GM12878 (cell line): Measurements from ENCODE around the gene CCDC85A. TPM values are rescaled to one million over a fixed set of nuclear protein-coding genes. Genes with fewer than 3 reads are reported as not detected.

Source experiments
- ATAC-seq: fragments of 200-7000 bp; cut with Tn5 transposase; 3 replicates; pipeline ENCODE4 v1.9.1; 2020; ENCODE audit warnings: mild to moderate bottlenecking, moderate library complexity
- BruUV-seq: library from RNA; stranded (reverse); fragments of 400-500 nt; replicated peaks from 2 replicates; lab custom pipeline; 2021; lab: Mats Ljungman, UMichigan
- CTCF ChIA-PET: fragments of 300-600 bp; sonication (Branson Sonifier 250); formaldehyde crosslinking; extraction: SDS; loops from one replicate; lab custom pipeline; 2021; ENCODE audit warnings: inconsistent platforms; lab: Yijun Ruan, JAX
- POLR2A ChIA-PET: fragments of 350-600 bp; formaldehyde crosslinking; extraction: SDS; loops from one replicate; lab custom pipeline; 2021; ENCODE audit warnings: inconsistent platforms; lab: Charles Lee
- RAD21 ChIA-PET: fragments of 300-600 bp; sonication (Branson Sonifier 250); formaldehyde crosslinking; loops from one replicate; lab custom pipeline; 2023; ENCODE audit warnings: antibody characterized with exemption; ENCODE audit not compliant: unreplicated experiment; lab: Charles Lee
- SMC1A ChIA-PET: fragments of 300-600 bp; sonication (Branson Sonifier 250); formaldehyde crosslinking; loops from one replicate; lab custom pipeline; 2023; ENCODE audit not compliant: unreplicated experiment, uncharacterized antibody; lab: Charles Lee
- DNase-seq: peaks from one replicate; pipeline ENCODE4 v3.0.0-alpha.2; 2011; ENCODE audit warnings: low read depth, low spot score
- FAIRE-seq: peaks from 3 replicates; lab custom pipeline; 2011; peaks lifted over from hg19 to GRCh38; lab: Jason Lieb, UNC
- H2AFZ ChIP-seq: 2 replicates; pipeline ENCODE4 v1.6.0; 2011; ENCODE audit warnings: low read depth, low read length, control low read depth; ENCODE audit not compliant: control insufficient read depth
- H3K27ac ChIP-seq: 2 replicates; pipeline ENCODE4 v1.5.1; 2011; ENCODE audit warnings: control low read depth; ENCODE audit not compliant: control insufficient read depth, insufficient read depth
- H3K27me3 ChIP-seq, 2 experiments: replicated peaks in 1 of 2; 2 replicates each; pipeline versions ENCODE4 v1.6.0 to v1.6.1; 2011; ENCODE audit warnings: low read length in 1 of 2; ENCODE audit not compliant: control insufficient read depth in 2 of 2, insufficient read depth in 2 of 2
- H3K36me3 ChIP-seq, 2 experiments: 2 replicates each; pipeline ENCODE4 v1.5.1; 2011; ENCODE audit warnings: low read length in 1 of 2; ENCODE audit not compliant: control insufficient read depth in 2 of 2, insufficient read depth in 2 of 2
- H3K4me1 ChIP-seq: 2 replicates; pipeline ENCODE4 v1.6.1; 2011; ENCODE audit warnings: mild to moderate bottlenecking, low read length, moderate library complexity, mixed read lengths; ENCODE audit not compliant: control insufficient read depth, insufficient read depth
- H3K4me2 ChIP-seq: 2 replicates; pipeline ENCODE4 v1.6.0; 2011; ENCODE audit warnings: control low read depth; ENCODE audit not compliant: control insufficient read depth, insufficient read depth
- H3K4me3 ChIP-seq: fragments of 200-600 bp; sonication (generic); 2 replicates; pipeline ENCODE4 v1.5.1; 2016
- H3K79me2 ChIP-seq: 2 replicates; pipeline ENCODE4 v1.6.0; 2011; ENCODE audit warnings: low read length; ENCODE audit not compliant: control insufficient read depth, insufficient read depth
- H3K9ac ChIP-seq: 2 replicates; pipeline ENCODE4 v1.8.0; 2011; ENCODE audit warnings: low read length, control low read depth, mixed read lengths; ENCODE audit not compliant: control insufficient read depth, insufficient read depth
- H3K9me3 ChIP-seq: replicated peaks from 3 replicates; pipeline ENCODE4 v1.5.1; 2011; ENCODE audit warnings: mild to moderate bottlenecking, low read length; ENCODE audit not compliant: control insufficient read depth, insufficient read depth
- H4K20me1 ChIP-seq: 2 replicates; pipeline ENCODE4 v1.6.0; 2011; ENCODE audit not compliant: control insufficient read depth, insufficient read depth
- WGBS: methylation state at CpG from one replicate; pipeline ENCODE4 v1.1.6; 2016; ENCODE audit warnings: low lambda C conversion rate; ENCODE audit not compliant: insufficient replicate concordance, insufficient coverage; ENCODE audit errors: missing lambda C conversion rate; 5-methylcytosine and 5-hydroxymethylcytosine counted together
- in situ Hi-C: fragments of 300-500 bp; cut with MboI; formaldehyde crosslinking; loops from 9 replicates; pipeline ENCODE4 v1.14.3; 2018; ENCODE audit warnings: mixed read lengths
- intact Hi-C: fragments of 100-400 bp; cut with micrococcal nuclease; formaldehyde crosslinking; loops from one replicate; pipeline ENCODE4 v1.14.2; 2022; ENCODE audit not compliant: unreplicated experiment
- polyA plus RNA-seq, 11 experiments: library from polyadenylated mRNA; depleted of rRNA in 4 of 11; unstranded in 6 of 11; stranded (reverse) in 5 of 11; fragments of >200 nt; fragmentation: Nextera tagmentation in 4 of 11; fragmentation: Illumina TruSeq in 1 of 11; extraction: Ambion mirVana in 4 of 11; extraction: Trizol in 1 of 11; gene quantifications; 1 replicate in 1 of 11; 2 replicates in 10 of 11; pipeline versions ENCODE4 v1.2.1 to v1.2.3, GENCODE V29; 2011 to 2016; ENCODE audit warnings: inconsistent platforms in 2 of 11, missing spikeins in 2 of 11, low read depth in 1 of 11
- total RNA-seq, 4 experiments: library from RNA; depleted of rRNA in 3 of 4; stranded (reverse); fragments of >200 nt in 3 of 4; fragmentation: Illumina TruSeq in 1 of 4; extraction: Trizol in 1 of 4; gene quantifications; 2 replicates each; pipeline versions ENCODE4 v1.2.1 to v1.2.3, GENCODE V29; 2013 to 2021
- TF ChIP-seq, protein P1 (sequence below): IDR thresholded peaks from 2 replicates; pipeline ENCODE4 v1.6.1; 2012; ENCODE audit warnings: improper control_type of control experiment, low read depth, low read length; ENCODE audit not compliant: insufficient replicate concordance

Gene CCDC85A
- total and polyA plus RNA-seq, 10 of the 15 experiments (the other 5 are each of a cell fraction or from before 2014, with no cell fraction given): 0.02 to 0.57 (median 0.04) TPM; not detected in 7

DNA sequence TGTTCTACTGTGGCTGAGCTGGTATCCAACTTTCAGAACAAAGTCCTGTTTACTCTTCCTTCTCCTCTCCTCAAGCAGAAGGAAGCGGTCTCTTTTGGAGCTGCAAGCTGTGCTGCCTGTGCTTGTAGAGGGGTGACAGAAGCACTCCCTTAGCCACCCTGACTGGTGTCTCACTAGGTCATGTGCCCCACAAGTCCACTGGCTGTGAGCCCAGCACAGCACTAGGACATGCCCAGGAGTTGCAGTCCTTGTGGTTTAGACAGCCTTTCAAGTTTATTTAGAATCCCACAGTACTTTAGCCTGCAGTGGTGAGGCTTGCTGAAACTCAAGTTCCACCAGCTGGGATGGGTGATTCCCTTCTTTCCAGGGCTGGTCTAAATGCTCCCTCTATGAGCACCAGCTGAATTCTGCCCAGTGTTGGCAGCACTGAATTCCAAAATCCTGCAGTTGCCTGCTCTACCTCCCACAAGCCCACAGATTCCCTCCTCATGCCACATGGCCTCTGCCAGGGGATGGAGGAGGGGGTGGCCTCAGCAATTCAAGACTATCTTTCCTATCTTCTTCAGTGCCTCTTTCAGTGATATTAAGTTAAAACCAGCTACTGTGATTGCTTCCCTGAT lies 61.2 kb downstream of the CCDC85A start:
- 50% methylated on average over 1 of the region's 1 CpG for WGBS
- no peak overlapping the region for H2AFZ ChIP-seq
- FAIRE-seq (no peak), DNase-seq (no peak), ATAC-seq (no peak)
- no peaks in the 10 kb centered on the region for H3K36me3 ChIP-seq
- no peaks in the 10 kb centered on the region for H4K20me1 ChIP-seq
- in situ Hi-C loops (no loop called here), intact Hi-C loops (no loop called here)
- H3K4me2 ChIP-seq: no peak overlapping the region
- no TSS peak for BruUV-seq
- CTCF ChIA-PET: no interaction called here
- no peak overlapping the region for H3K4me3 ChIP-seq
- H3K27ac ChIP-seq: no peak overlapping the region
- no peaks in the 10 kb centered on the region for H3K4me1 ChIP-seq
- TF ChIP-seq, protein P1, sequence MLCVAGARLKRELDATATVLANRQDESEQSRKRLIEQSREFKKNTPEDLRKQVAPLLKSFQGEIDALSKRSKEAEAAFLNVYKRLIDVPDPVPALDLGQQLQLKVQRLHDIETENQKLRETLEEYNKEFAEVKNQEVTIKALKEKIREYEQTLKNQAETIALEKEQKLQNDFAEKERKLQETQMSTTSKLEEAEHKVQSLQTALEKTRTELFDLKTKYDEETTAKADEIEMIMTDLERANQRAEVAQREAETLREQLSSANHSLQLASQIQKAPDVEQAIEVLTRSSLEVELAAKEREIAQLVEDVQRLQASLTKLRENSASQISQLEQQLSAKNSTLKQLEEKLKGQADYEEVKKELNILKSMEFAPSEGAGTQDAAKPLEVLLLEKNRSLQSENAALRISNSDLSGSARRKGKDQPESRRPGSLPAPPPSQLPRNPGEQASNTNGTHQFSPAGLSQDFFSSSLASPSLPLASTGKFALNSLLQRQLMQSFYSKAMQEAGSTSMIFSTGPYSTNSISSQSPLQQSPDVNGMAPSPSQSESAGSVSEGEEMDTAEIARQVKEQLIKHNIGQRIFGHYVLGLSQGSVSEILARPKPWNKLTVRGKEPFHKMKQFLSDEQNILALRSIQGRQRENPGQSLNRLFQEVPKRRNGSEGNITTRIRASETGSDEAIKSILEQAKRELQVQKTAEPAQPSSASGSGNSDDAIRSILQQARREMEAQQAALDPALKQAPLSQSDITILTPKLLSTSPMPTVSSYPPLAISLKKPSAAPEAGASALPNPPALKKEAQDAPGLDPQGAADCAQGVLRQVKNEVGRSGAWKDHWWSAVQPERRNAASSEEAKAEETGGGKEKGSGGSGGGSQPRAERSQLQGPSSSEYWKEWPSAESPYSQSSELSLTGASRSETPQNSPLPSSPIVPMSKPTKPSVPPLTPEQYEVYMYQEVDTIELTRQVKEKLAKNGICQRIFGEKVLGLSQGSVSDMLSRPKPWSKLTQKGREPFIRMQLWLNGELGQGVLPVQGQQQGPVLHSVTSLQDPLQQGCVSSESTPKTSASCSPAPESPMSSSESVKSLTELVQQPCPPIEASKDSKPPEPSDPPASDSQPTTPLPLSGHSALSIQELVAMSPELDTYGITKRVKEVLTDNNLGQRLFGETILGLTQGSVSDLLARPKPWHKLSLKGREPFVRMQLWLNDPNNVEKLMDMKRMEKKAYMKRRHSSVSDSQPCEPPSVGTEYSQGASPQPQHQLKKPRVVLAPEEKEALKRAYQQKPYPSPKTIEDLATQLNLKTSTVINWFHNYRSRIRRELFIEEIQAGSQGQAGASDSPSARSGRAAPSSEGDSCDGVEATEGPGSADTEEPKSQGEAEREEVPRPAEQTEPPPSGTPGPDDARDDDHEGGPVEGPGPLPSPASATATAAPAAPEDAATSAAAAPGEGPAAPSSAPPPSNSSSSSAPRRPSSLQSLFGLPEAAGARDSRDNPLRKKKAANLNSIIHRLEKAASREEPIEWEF: no peak
- H3K9me3 ChIP-seq: no peaks in the 10 kb centered on the region
- SMC1A ChIA-PET: no interaction called here
- POLR2A ChIA-PET: no interaction called here
- no peaks in the 10 kb centered on the region for H3K79me2 ChIP-seq
- no peak overlapping the region for H3K9ac ChIP-seq
- H3K27me3 ChIP-seq: no peaks in the 10 kb centered on the region; a peak in 1 of 4 replicates
- RAD21 ChIA-PET: no interaction called here
